HEK293 (cell line): ENCODE data around the gene DIO1.

Source experiments
- CTCF ChIA-PET: fragments of 350-600 bp; formaldehyde crosslinking; extraction: SDS; loops from one replicate; lab custom pipeline; 2021; ENCODE audit warnings: antibody characterized with exemption; lab: Yijun Ruan, JAX
- POLR2A ChIA-PET: fragments of 300-600 bp; formaldehyde crosslinking; extraction: SDS; loops from one replicate; lab custom pipeline; 2020; ENCODE audit warnings: antibody characterized with exemption, inconsistent platforms; lab: Yijun Ruan, JAX
- H3K27ac ChIP-seq: fragments of 200-500 bp; sonication (Bioruptor generic); 2 replicates; pipeline ENCODE4 v1.5.1; 2014; ENCODE audit warnings: low read depth, low read length, control low read depth, inconsistent platforms; ENCODE audit errors: extremely low read depth
- H3K36me3 ChIP-seq, 2 experiments: fragments of 200-500 bp in 1 of 2; sonication (Bioruptor generic) in 1 of 2; 1 replicate in 1 of 2; 2 replicates in 1 of 2; pipeline ENCODE4 v1.5.1; 2014 to 2017; ENCODE audit warnings: inconsistent platforms in 2 of 2, low read length in 2 of 2; ENCODE audit not compliant: control insufficient read depth in 2 of 2, insufficient read depth in 1 of 2
- H3K4me1 ChIP-seq: fragments of 200-500 bp; sonication (Bioruptor generic); 2 replicates; pipeline ENCODE4 v1.5.1; 2014; ENCODE audit warnings: mild to moderate bottlenecking, low read length, inconsistent platforms; ENCODE audit not compliant: control insufficient read depth, insufficient read depth
- H3K4me3 ChIP-seq: 2 replicates; pipeline ENCODE4 v1.5.1; 2011; ENCODE audit warnings: low read depth, mild to moderate bottlenecking, control low read depth, low read length, moderate library complexity
- H3K9me3 ChIP-seq: fragments of 200-500 bp; sonication (Bioruptor generic); 2 replicates; pipeline ENCODE4 v1.5.1; 2014; ENCODE audit warnings: low read depth, low read length, inconsistent platforms; ENCODE audit not compliant: control insufficient read depth, insufficient read depth
- BCL11B ChIP-seq: fragments of 450-650 bp; formaldehyde crosslinking; IDR thresholded peaks from 2 replicates; pipeline ENCODE4 v1.5.1; 2016; ENCODE audit warnings: low read depth, missing biosample characterization, missing genetic modification characterization
- ELK4 ChIP-seq: IDR thresholded peaks from 2 replicates; pipeline ENCODE4 v1.6.1; 2011; ENCODE audit warnings: mild to moderate bottlenecking, low read depth, low read length, borderline replicate concordance
- KLF8 ChIP-seq: fragments of 450-650 bp; formaldehyde crosslinking; IDR thresholded peaks from 2 replicates; pipeline ENCODE4 v1.5.1; 2016; ENCODE audit warnings: missing biosample characterization, missing genetic modification characterization
- MEIS1 ChIP-seq: sonication (generic); formaldehyde crosslinking; IDR thresholded peaks from 2 replicates; pipeline ENCODE4 v1.8.1; 2022; ENCODE audit warnings: missing genetic modification reagents, mild to moderate bottlenecking, borderline replicate concordance
- MZF1 ChIP-seq: fragments of 450-650 bp; formaldehyde crosslinking; IDR thresholded peaks from 2 replicates; pipeline ENCODE4 v1.5.1; 2017; ENCODE audit warnings: missing biosample characterization, missing genetic modification characterization, borderline replicate concordance
- PRDM1 ChIP-seq: fragments of 450-650 bp; formaldehyde crosslinking; IDR thresholded peaks from 2 replicates; pipeline ENCODE4; 2016; ENCODE audit warnings: missing biosample characterization, missing genetic modification characterization
- REPIN1 ChIP-seq: fragments of 450-650 bp; formaldehyde crosslinking; IDR thresholded peaks from 2 replicates; pipeline ENCODE4 v1.5.1; 2017; ENCODE audit warnings: missing biosample characterization, missing genetic modification characterization, low read depth
- ZBTB10 ChIP-seq: fragments of 450-650 bp; formaldehyde crosslinking; IDR thresholded peaks from 2 replicates; pipeline ENCODE4 v1.5.1; 2016; ENCODE audit warnings: missing biosample characterization, missing genetic modification characterization
- ZBTB21 ChIP-seq: fragments of 450-650 bp; formaldehyde crosslinking; IDR thresholded peaks from 2 replicates; pipeline ENCODE4 v1.5.1; 2017; ENCODE audit warnings: missing biosample characterization, missing genetic modification characterization
- ZBTB26 ChIP-seq: fragments of 450-650 bp; formaldehyde crosslinking; optimal IDR thresholded peaks from 2 replicates; pipeline ENCODE3; 2016; ENCODE audit warnings: missing biosample characterization, mild to moderate bottlenecking, missing genetic modification characterization
- ZBTB48 ChIP-seq: fragments of 450-650 bp; formaldehyde crosslinking; IDR thresholded peaks from 2 replicates; pipeline ENCODE4 v1.5.1; 2016; ENCODE audit warnings: missing biosample characterization, missing genetic modification characterization
- ZFP41 ChIP-seq: fragments of 450-650 bp; formaldehyde crosslinking; IDR thresholded peaks from 2 replicates; pipeline ENCODE4 v1.5.1; 2016; ENCODE audit warnings: missing biosample characterization, missing genetic modification characterization, borderline replicate concordance
- ZFP69B ChIP-seq: fragments of 450-650 bp; formaldehyde crosslinking; IDR thresholded peaks from 2 replicates; pipeline ENCODE4 v1.5.1; 2016; ENCODE audit warnings: missing biosample characterization, missing genetic modification characterization
- ZNF114 ChIP-seq: fragments of 450-650 bp; formaldehyde crosslinking; IDR thresholded peaks from 2 replicates; pipeline ENCODE4 v1.5.0; 2017; ENCODE audit warnings: missing biosample characterization, missing genetic modification characterization
- ZNF155 ChIP-seq: fragments of 450-650 bp; formaldehyde crosslinking; IDR thresholded peaks from 2 replicates; pipeline ENCODE4 v1.5.1; 2016; ENCODE audit warnings: missing biosample characterization, missing genetic modification characterization
- ZNF169 ChIP-seq: fragments of 450-650 bp; formaldehyde crosslinking; IDR thresholded peaks from 2 replicates; pipeline ENCODE4 v1.5.1; 2016; ENCODE audit warnings: missing biosample characterization, missing genetic modification characterization
- ZNF18 ChIP-seq: fragments of 450-650 bp; formaldehyde crosslinking; IDR thresholded peaks from 2 replicates; pipeline ENCODE4 v1.5.1; 2016; ENCODE audit warnings: missing biosample characterization, missing genetic modification characterization
- ZNF19 ChIP-seq: fragments of 450-650 bp; formaldehyde crosslinking; IDR thresholded peaks from 2 replicates; pipeline ENCODE4; 2016; ENCODE audit warnings: missing biosample characterization, missing genetic modification characterization, low read depth
- ZNF211 ChIP-seq: fragments of 450-650 bp; formaldehyde crosslinking; IDR thresholded peaks from 2 replicates; pipeline ENCODE4 v1.5.1; 2016; ENCODE audit warnings: low read depth, missing biosample characterization, missing genetic modification characterization
- ZNF24 ChIP-seq: fragments of 450-650 bp; formaldehyde crosslinking; IDR thresholded peaks from 2 replicates; pipeline ENCODE4 v1.5.1; 2016; ENCODE audit warnings: missing biosample characterization, missing genetic modification characterization
- ZNF449 ChIP-seq: fragments of 450-650 bp; formaldehyde crosslinking; IDR thresholded peaks from 2 replicates; pipeline ENCODE4 v1.5.1; 2017; ENCODE audit warnings: missing biosample characterization, mild to moderate bottlenecking, missing genetic modification characterization, moderate library complexity
- ZNF626 ChIP-seq: fragments of 450-650 bp; sonication (Bioruptor Pico); formaldehyde crosslinking; IDR thresholded peaks from 2 replicates; pipeline ENCODE4 v1.5.1; 2018; ENCODE audit warnings: missing biosample characterization, missing genetic modification characterization, inconsistent platforms

DIO1 gene

GRCh38 chr1:53862507-53862906 lies 31.5 kb upstream of the DIO1 start:
- no peaks in the 10 kb centered on the region for H3K9me3 ChIP-seq
- POLR2A ChIA-PET: no interaction called here
- no peak overlapping the region for H3K27ac ChIP-seq
- TF ChIP-seq ZFP69B (tag by site-specific recombination) (no peak), ZNF449 (tag by site-specific recombination) (no peak), ZBTB10 (no peak), ZNF169 (tag by site-specific recombination) (no peak), ZNF155 (tag by site-specific recombination) (no peak), REPIN1 (no peak), ZBTB48 (tag by site-specific recombination) (no peak), MEIS1 (CRISPR knock-in tag) (no peak), ZNF114 (tag by site-specific recombination) (no peak), ELK4 (no peak), ZBTB26 (tag by site-specific recombination) (no peak), ZNF24 (tag by site-specific recombination) (no peak), ZNF626 (tag by site-specific recombination) (no peak), ZNF19 (tag by site-specific recombination) (no peak)
- H3K4me1 ChIP-seq: no peaks in the 10 kb centered on the region
- CTCF ChIA-PET: interaction anchor here (2.2 to 4.9 kb wide), 4 partner anchors 16 to 186 kb away, joined by 7 to 58 read pairs (median 31); no protein-coding TSS in a partner anchor
- H3K36me3 ChIP-seq: peaks cover 0 to 45% of the 10 kb centered on the region in 2 experiments; a peak in 1 of 3 replicates
- H3K4me3 ChIP-seq: no peak overlapping the region

- Histone ChIP-seq H3K4me1 (no peaks in the 10 kb centered on the region), H3K27ac (no peak overlapping the region), H3K9me3 (no peaks in the 10 kb centered on the region), H3K4me3 (no peak overlapping the region), H3K36me3 (peaks cover 11 to 62% of the 10 kb centered on the region in 2 experiments; a peak in 2 of 3 replicates)
- ChIA-PET POLR2A (no interaction called here), CTCF (interaction anchor here (0.5 to 6.2 kb wide), 7 partner anchors 8 to 350 kb away, joined by 3 to 58 read pairs (median 6); no protein-coding TSS in a partner anchor)
- TF ChIP-seq ZBTB21 (tag by site-specific recombination) (no peak), ZNF211 (tag by site-specific recombination) (no peak), ZNF18 (no peak), MZF1 (no peak), REPIN1 (no peak), PRDM1 (no peak), KLF8 (tag by site-specific recombination) (no peak), ZFP41 (tag by site-specific recombination) (no peak), ZFP69B (tag by site-specific recombination) (no peak), BCL11B (tag by site-specific recombination) (no peak)
These were observed 25.4 kb upstream of the DIO1 start for GRCh38 chr1:53868565-53868964.
